Activated B cell treated with CpG ODN at 0.5 μM for 24 hours (primary cell): ENCODE data around the gene COBL. TPM values are rescaled to one million over a fixed set of nuclear protein-coding genes. Genes with fewer than 3 reads are reported as not detected.

ENCODE experiments used
- ATAC-seq: fragments of 200-7000 bp; cut with Tn5 transposase; one replicate; pipeline ENCODE4 v1.10.0; 2021; ENCODE audit warnings: low read depth, mild to moderate bottlenecking, moderate library complexity
- CTCF ChIA-PET: fragments of 350-600 bp; sonication (Branson Sonifier 250); formaldehyde crosslinking; loops from one replicate; lab custom pipeline; 2021; ENCODE audit warnings: antibody characterized with exemption; lab: Charles Lee
- POLR2A ChIA-PET: fragments of 350-600 bp; sonication (Branson Sonifier 250); formaldehyde crosslinking; loops from one replicate; lab custom pipeline; 2021; ENCODE audit warnings: antibody characterized with exemption; lab: Charles Lee
- DNase-seq: peaks from one replicate; pipeline ENCODE4 v3.0.0; 2022
- H3K27ac Mint-ChIP-seq: one replicate; pipeline ENCODE4 v1.8.0; 2020; ENCODE audit warnings: mixed read lengths
- H3K27me3 Mint-ChIP-seq: one replicate; pipeline ENCODE4 v1.8.0; 2021; ENCODE audit warnings: mixed read lengths
- H3K36me3 Mint-ChIP-seq: one replicate; pipeline ENCODE4 v1.8.0; 2021; ENCODE audit warnings: low read depth, mixed read lengths
- H3K4me1 Mint-ChIP-seq: one replicate; pipeline ENCODE4 v1.8.0; 2021; ENCODE audit warnings: mixed read lengths
- H3K4me3 Mint-ChIP-seq: one replicate; pipeline ENCODE4 v1.8.0; 2020; ENCODE audit warnings: mild to moderate bottlenecking, mixed read lengths
- H3K9me3 Mint-ChIP-seq: one replicate; pipeline ENCODE4 v1.8.0; 2020; ENCODE audit warnings: mixed read lengths
- intact Hi-C: fragments of 100-400 bp; cut with micrococcal nuclease; formaldehyde crosslinking; loops from one replicate; pipeline ENCODE4 v1.15.1; 2024
- total RNA-seq: library from RNA; stranded (reverse); gene quantifications from 2 replicates; pipeline ENCODE4 v1.2.3, GENCODE V29; 2022
- TF ChIP-seq, protein P1 (sequence below): fragments of 200-600 bp; IDR thresholded peaks from one replicate; pipeline ENCODE4 v1.8.0; 2022; ENCODE audit warnings: antibody characterized with exemption, mild to moderate bottlenecking

The COBL gene
- total RNA-seq, 1 donor from 2014 or later: not detected

DNA sequence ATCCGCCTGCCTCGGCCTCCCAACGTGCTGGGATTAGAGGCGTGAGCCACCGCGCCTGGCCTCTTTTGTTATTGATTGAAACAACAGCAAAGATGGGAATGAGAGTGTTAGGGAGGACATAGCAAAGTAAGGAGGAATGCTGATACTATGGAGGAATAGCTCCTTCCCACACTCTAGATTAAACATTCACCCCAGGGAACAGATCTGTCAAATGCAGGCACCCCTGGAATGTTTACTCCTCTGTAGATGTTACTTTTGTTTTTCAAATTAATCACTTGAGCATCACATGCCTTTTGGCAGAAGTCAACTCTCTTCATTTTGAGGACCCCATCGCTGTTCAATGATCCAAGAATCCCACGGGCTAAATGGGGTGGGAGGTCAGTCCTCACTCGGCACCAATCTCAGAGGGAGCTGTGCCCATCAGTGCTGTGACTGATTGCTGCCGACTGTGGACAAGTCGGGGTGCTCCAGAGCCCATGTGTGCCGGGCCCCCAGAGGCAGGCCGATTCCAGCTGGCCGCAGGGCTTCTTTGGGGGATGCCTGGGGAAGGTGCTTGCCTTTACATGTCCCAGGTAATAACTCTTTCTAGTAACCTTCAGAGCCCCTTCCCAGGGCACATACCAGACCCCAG lies 10.2 kb upstream of the COBL start:
- TF ChIP-seq, protein P1, sequence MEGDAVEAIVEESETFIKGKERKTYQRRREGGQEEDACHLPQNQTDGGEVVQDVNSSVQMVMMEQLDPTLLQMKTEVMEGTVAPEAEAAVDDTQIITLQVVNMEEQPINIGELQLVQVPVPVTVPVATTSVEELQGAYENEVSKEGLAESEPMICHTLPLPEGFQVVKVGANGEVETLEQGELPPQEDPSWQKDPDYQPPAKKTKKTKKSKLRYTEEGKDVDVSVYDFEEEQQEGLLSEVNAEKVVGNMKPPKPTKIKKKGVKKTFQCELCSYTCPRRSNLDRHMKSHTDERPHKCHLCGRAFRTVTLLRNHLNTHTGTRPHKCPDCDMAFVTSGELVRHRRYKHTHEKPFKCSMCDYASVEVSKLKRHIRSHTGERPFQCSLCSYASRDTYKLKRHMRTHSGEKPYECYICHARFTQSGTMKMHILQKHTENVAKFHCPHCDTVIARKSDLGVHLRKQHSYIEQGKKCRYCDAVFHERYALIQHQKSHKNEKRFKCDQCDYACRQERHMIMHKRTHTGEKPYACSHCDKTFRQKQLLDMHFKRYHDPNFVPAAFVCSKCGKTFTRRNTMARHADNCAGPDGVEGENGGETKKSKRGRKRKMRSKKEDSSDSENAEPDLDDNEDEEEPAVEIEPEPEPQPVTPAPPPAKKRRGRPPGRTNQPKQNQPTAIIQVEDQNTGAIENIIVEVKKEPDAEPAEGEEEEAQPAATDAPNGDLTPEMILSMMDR: no peak
- Mint-ChIP-seq H3K36me3 (no peaks in the 10 kb centered on the region), H3K4me3 (no peak overlapping the region), H3K9me3 (no peaks in the 10 kb centered on the region), H3K4me1 (no peaks in the 10 kb centered on the region), H3K27me3 (peaks cover 2% of the 10 kb centered on the region), H3K27ac (no peak overlapping the region)
- ChIA-PET POLR2A (no interaction called here), CTCF (no interaction called here)
- intact Hi-C loops: no loop called here
- ATAC-seq (no peak), DNase-seq (no peak)

DNA sequence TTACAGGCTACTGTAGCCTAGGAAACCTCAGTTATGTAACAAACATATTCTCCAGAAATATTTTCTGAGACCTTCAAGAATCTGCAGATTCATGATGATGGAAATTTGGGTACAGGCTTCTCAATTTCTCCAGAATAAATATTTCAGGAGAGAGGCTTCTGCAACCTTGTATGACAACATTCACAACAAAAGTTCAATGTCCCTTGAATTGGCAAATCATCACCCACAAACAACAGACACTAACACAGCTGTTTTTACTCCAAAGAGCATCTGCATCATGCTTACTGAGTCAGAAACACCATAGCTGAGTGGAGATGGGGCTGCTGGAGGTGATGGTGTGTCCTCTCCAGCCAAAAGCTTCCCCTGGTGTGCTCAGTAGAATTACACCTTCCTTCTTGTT lies 9.3 kb upstream of the COBL start:
- Mint-ChIP-seq H3K27me3 (peaks cover 2% of the 10 kb centered on the region), H3K9me3 (no peaks in the 10 kb centered on the region), H3K27ac (no peak overlapping the region), H3K4me3 (no peak overlapping the region), H3K4me1 (no peaks in the 10 kb centered on the region), H3K36me3 (no peaks in the 10 kb centered on the region)
- POLR2A ChIA-PET: no interaction called here
- DNase-seq (no peak), ATAC-seq (no peak)
- CTCF ChIA-PET: no interaction called here
- intact Hi-C loops: no loop called here
- TF ChIP-seq, protein P1: no peak

DNA sequence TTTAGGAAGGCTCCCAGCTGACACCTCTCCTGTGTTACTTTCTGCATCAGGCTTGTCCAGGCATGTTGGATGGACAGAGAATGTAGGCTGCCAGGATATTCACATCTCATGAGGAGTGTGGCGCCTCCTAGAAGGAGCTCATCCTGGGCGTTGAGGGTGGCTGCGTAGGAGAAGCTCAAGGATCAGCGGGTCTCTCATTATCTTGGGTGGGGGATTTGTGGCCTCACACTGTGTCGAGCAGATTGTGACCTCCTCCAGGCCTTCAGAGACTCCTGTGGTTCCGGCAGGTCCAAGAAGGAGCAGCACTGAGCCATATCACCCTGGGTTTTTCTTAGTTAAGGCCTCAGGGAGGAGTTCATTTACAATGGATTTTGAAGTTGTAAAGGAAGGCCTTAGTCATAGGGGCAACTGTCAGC lies 8.7 kb upstream of the COBL start:
- Mint-ChIP-seq H3K36me3 (no peaks in the 10 kb centered on the region), H3K4me1 (no peaks in the 10 kb centered on the region), H3K9me3 (no peaks in the 10 kb centered on the region), H3K27ac (no peak overlapping the region), H3K4me3 (no peak overlapping the region), H3K27me3 (peaks cover 3% of the 10 kb centered on the region)
- POLR2A ChIA-PET: no interaction called here
- DNase-seq (no peak), ATAC-seq (no peak)
- TF ChIP-seq, protein P1: no peak
- intact Hi-C loops: no loop called here
- CTCF ChIA-PET: no interaction called here

DNA sequence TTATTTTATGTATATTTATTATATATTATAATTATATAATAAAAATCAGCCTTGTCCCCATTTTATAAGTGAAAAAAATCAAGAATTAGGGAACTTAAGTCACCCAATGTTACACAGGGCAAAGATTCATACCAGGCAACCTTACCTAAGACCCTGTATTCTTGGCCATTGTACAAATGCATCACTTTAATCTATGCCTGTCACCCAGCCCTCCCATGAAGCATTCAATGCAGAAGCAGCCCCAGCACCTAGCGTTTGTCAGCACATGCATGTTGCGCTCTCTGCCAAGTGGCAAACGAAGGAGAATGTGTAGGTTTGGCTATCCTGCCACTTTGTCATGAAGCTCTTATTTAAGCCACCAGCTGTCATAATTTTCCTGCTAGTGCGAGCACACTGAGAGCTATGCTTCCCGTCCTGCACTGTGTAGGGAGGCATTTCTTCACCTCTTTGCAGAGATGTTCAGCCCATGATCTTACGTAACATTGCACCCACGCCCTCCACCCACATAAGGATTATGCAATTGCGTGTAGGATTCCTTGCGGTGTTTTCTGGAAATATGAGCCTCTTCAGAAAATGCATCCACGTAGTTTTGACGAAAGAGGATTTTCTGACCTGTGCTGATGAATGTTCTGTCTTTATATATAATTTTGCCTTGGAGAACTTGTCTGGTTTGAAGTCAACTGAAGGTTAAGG lies 7.7 kb upstream of the COBL start:
- ATAC-seq (no peak), DNase-seq (no peak)
- TF ChIP-seq, protein P1: no peak
- no peaks in the 10 kb centered on the region for H3K36me3 Mint-ChIP-seq
- no peak overlapping the region for H3K4me3 Mint-ChIP-seq
- no peaks in the 10 kb centered on the region for H3K4me1 Mint-ChIP-seq
- H3K9me3 Mint-ChIP-seq: no peaks in the 10 kb centered on the region
- intact Hi-C loops: no loop called here
- ChIA-PET POLR2A (no interaction called here), CTCF (no interaction called here)
- no peak overlapping the region for H3K27ac Mint-ChIP-seq
- peaks cover 5% of the 10 kb centered on the region for H3K27me3 Mint-ChIP-seq

DNA sequence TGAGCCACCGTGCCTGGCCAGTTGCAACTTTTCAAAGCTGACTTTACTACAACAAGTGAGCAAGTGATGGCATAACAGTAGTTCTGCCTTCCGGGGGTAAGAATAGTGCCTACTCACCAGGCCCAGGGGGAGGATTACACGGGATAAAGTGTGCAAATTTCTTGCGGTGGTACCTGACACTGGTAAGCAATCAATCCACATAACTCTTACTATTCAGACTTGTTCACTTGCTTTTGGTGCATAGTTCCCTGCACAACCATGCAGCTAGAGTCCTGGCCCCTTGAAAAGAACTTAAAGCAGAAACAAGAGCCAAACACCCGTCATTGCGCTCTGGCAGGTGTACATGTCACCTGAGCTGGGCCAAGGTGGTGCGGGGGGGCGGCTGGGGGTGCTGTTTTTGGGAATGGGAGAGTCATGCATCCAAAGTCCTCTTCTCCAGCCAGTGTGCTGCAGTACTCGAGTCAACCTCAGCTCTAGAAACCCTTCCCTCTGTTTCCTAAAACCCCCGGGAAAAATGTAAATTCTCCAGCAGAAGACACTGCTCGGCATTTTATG lies 5.4 kb upstream of the COBL start:
- no peak overlapping the region for H3K4me3 Mint-ChIP-seq
- TF ChIP-seq, protein P1: no peak
- H3K4me1 Mint-ChIP-seq: peaks cover 7% of the 10 kb centered on the region
- ChIA-PET POLR2A (no interaction called here), CTCF (no interaction called here)
- no peak for DNase-seq
- H3K9me3 Mint-ChIP-seq: no peaks in the 10 kb centered on the region
- no peak for ATAC-seq
- H3K36me3 Mint-ChIP-seq: no peaks in the 10 kb centered on the region
- peaks cover 23% of the 10 kb centered on the region for H3K27me3 Mint-ChIP-seq
- intact Hi-C loops: no loop called here
- H3K27ac Mint-ChIP-seq: no peak overlapping the region
